Osteocyte (in vitro differentiated cells): Measurements from ENCODE around the gene CD6. TPM values are rescaled to one million over a fixed set of nuclear protein-coding genes. Genes with fewer than 3 reads are reported as not detected.

Source experiments
- DNase-seq: peaks from one replicate; pipeline ENCODE4 v3.0.0; 2021; ENCODE audit warnings: mixed read lengths; ENCODE audit not compliant: unreplicated experiment; ENCODE audit errors: extremely low spot score
- H3K27ac Mint-ChIP-seq: one replicate; pipeline ENCODE4 v1.8.0; 2021; ENCODE audit warnings: mild to moderate bottlenecking, mixed read lengths; ENCODE audit not compliant: unreplicated experiment
- H3K27me3 Mint-ChIP-seq: one replicate; pipeline ENCODE4 v1.8.0; 2021; ENCODE audit warnings: mixed read lengths; ENCODE audit not compliant: unreplicated experiment
- H3K36me3 Mint-ChIP-seq: one replicate; pipeline ENCODE4 v1.8.0; 2021; ENCODE audit warnings: mixed read lengths; ENCODE audit not compliant: unreplicated experiment
- H3K4me1 Mint-ChIP-seq: one replicate; pipeline ENCODE4 v1.8.0; 2021; ENCODE audit warnings: mixed read lengths; ENCODE audit not compliant: unreplicated experiment
- H3K4me3 Mint-ChIP-seq: one replicate; pipeline ENCODE4 v1.8.0; 2021; ENCODE audit warnings: mild to moderate bottlenecking, moderate library complexity, mixed read lengths; ENCODE audit not compliant: unreplicated experiment
- H3K9me3 Mint-ChIP-seq: one replicate; pipeline ENCODE4 v1.8.0; 2021; ENCODE audit warnings: mixed read lengths; ENCODE audit not compliant: unreplicated experiment
- total RNA-seq: library from RNA; stranded (reverse); gene quantifications from 2 replicates; pipeline ENCODE4 v1.2.1, GENCODE V29; 2021
- TF ChIP-seq, protein P1 (sequence below): fragments of 200-600 bp; sonication (generic); IDR thresholded peaks from 2 replicates; pipeline ENCODE4 v1.5.0; 2021; ENCODE audit warnings: antibody characterized with exemption, mild to moderate bottlenecking, moderate library complexity

Gene CD6
- total RNA-seq, 1 donor from 2014 or later: not detected

DNA sequence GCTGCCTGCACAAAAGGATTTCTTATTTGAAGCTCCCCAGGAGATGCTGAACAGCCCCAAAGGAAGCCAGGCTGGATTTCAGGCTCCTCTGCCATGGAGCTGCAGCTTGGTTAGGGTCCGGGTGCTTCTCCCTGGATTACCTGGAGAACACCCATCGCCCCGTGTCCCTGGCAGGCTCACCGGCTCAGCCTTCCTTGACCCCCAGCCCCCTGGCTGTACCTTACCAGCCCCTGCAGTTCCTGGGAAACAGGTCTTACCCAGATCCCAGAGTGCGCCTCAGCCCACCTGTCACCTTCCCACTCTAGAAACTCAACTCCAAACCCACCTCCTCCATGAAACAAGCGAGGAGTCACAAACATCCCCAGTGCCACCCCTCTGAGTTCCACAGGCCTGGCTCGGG lies 85.5 kb downstream of the CD6 start:
- TF ChIP-seq, protein P1, sequence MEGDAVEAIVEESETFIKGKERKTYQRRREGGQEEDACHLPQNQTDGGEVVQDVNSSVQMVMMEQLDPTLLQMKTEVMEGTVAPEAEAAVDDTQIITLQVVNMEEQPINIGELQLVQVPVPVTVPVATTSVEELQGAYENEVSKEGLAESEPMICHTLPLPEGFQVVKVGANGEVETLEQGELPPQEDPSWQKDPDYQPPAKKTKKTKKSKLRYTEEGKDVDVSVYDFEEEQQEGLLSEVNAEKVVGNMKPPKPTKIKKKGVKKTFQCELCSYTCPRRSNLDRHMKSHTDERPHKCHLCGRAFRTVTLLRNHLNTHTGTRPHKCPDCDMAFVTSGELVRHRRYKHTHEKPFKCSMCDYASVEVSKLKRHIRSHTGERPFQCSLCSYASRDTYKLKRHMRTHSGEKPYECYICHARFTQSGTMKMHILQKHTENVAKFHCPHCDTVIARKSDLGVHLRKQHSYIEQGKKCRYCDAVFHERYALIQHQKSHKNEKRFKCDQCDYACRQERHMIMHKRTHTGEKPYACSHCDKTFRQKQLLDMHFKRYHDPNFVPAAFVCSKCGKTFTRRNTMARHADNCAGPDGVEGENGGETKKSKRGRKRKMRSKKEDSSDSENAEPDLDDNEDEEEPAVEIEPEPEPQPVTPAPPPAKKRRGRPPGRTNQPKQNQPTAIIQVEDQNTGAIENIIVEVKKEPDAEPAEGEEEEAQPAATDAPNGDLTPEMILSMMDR: no peak
- Mint-ChIP-seq H3K27ac (no peak overlapping the region), H3K4me1 (peaks cover 12% of the 10 kb centered on the region), H3K27me3 (peaks cover 10% of the 10 kb centered on the region), H3K36me3 (no peaks in the 10 kb centered on the region), H3K4me3 (no peak overlapping the region), H3K9me3 (no peaks in the 10 kb centered on the region)
- no peak for DNase-seq

- TF ChIP-seq, protein P1: no peak
- DNase-seq: no peak
- H3K27ac Mint-ChIP-seq: no peak overlapping the region
- peaks cover 12% of the 10 kb centered on the region for H3K4me1 Mint-ChIP-seq
- H3K36me3 Mint-ChIP-seq: no peaks in the 10 kb centered on the region
- peaks cover 10% of the 10 kb centered on the region for H3K27me3 Mint-ChIP-seq
- H3K4me3 Mint-ChIP-seq: no peak overlapping the region
- no peaks in the 10 kb centered on the region for H3K9me3 Mint-ChIP-seq
Measured at GRCh38 chr11:61057615-61058014, 86.1 kb downstream of the CD6 start.

DNA sequence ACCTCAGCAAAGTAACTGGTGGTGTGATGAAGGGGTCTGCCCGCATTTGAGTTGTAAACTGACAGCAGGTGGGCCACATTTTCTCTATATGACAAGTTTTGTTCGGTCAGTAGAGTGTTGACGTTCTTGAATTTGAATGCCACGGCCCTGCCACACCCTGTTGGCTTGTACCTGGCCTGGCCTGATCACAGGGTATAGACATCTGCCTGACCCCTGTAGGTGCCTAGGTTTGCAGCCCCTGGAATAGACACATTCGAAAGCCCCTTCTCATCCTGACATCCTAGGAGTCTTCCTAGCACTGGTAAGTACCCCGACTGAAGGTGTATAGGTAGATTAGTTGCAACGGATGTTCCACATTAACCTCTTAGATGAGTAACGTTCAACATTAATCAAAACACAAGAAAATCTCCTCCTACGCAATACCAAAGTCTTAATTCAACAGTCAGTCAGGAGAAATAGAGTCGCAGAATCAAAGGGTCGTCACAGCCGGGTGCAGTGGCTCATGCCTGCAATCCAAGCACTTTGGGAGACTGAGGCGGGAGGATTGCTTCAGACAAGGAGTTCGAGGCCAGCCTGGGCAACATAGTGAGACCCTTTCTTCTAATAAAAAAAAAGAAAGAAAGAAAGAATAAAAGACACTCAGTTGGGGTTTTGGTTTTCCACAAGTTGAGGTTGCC lies 87.2 kb downstream of the CD6 start:
- Mint-ChIP-seq H3K27me3 (peaks cover 2% of the 10 kb centered on the region), H3K36me3 (no peaks in the 10 kb centered on the region), H3K4me3 (no peak overlapping the region), H3K4me1 (peaks cover 12% of the 10 kb centered on the region), H3K27ac (no peak overlapping the region), H3K9me3 (no peaks in the 10 kb centered on the region)
- TF ChIP-seq, protein P1: no peak
- DNase-seq: no peak

DNA sequence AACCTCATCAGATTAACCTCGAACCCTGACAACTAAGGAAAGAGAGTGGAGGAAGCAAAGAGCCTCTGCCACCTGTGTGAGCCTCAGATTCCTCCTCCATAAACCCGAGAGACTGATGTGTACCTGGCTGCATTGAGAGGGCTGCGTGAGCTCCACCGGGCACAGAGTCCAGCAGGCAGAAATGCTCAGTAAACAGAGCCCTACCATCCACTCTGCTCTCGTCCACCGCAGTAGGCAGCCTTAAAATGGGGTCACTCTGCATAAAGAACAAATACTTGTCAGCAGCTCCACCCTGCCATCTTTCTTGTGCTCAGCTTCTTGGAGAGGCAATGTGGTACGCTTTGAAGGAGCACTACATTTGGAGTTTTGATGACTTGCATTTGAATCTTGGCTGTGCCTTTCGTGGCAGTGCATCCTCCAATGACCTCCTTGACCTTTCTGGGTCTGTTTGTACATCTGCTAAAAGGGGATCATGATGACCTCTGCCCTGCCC lies 87.8 kb downstream of the CD6 start:
- Mint-ChIP-seq H3K9me3 (no peaks in the 10 kb centered on the region), H3K27me3 (peaks cover under 1% of the 10 kb centered on the region), H3K4me3 (no peak overlapping the region), H3K27ac (no peak overlapping the region), H3K4me1 (peaks cover 12% of the 10 kb centered on the region), H3K36me3 (no peaks in the 10 kb centered on the region)
- no peak for DNase-seq
- TF ChIP-seq, protein P1: no peak

GRCh38 chr11:61061081-61061826 lies 89.8 kb downstream of the CD6 start:
- Mint-ChIP-seq H3K27me3 (peaks cover 3% of the 10 kb centered on the region), H3K9me3 (no peaks in the 10 kb centered on the region), H3K27ac (no peak overlapping the region), H3K4me3 (no peak overlapping the region), H3K36me3 (no peaks in the 10 kb centered on the region), H3K4me1 (peaks cover 12% of the 10 kb centered on the region)
- DNase-seq: no peak
- TF ChIP-seq, protein P1: no peak
